IMR-90 (cell line): ENCODE measurements around the gene ARHGAP31. TPM values are rescaled to one million over a fixed set of nuclear protein-coding genes. Genes with fewer than 3 reads are reported as not detected.

ENCODE experiments used
- ATAC-seq: fragments of 200-7000 bp; cut with Tn5 transposase; 2 replicates; pipeline ENCODE4 v1.9.1; 2020; ENCODE audit warnings: low read depth, mild to moderate bottlenecking, moderate library complexity
- BruUV-seq: library from RNA; stranded (reverse); fragments of 400-500 nt; replicated peaks from 2 replicates; lab custom pipeline; 2021; lab: Mats Ljungman, UMichigan
- CTCF ChIA-PET: fragments of 300-600 bp; formaldehyde crosslinking; extraction: SDS; loops from one replicate; lab custom pipeline; 2021; ENCODE audit warnings: antibody characterized with exemption; lab: Yijun Ruan, JAX
- POLR2A ChIA-PET: fragments of 300-600 bp; sonication (Branson Sonifier 250); formaldehyde crosslinking; loops from one replicate; lab custom pipeline; 2022; ENCODE audit warnings: antibody characterized with exemption; ENCODE audit not compliant: unreplicated experiment; lab: Charles Lee
- DNase-seq: peaks from one replicate; pipeline ENCODE4 v3.0.0; 2013
- H2AFZ ChIP-seq: replicated peaks from 2 replicates; pipeline ENCODE3; 2013; ENCODE audit warnings: low read length, mild to moderate bottlenecking; ENCODE audit not compliant: poor library complexity
- H2AK5ac ChIP-seq: 2 replicates; pipeline ENCODE4 v1.6.1; 2013; ENCODE audit warnings: low read depth, low read length, inconsistent platforms
- H2AK9ac ChIP-seq: replicated peaks from 2 replicates; pipeline ENCODE3; 2013; ENCODE audit warnings: mild to moderate bottlenecking, low read depth, low read length, moderate library complexity; ENCODE audit not compliant: poor library complexity
- H2BK120ac ChIP-seq: 2 replicates; pipeline ENCODE4 v1.6.1; 2013; ENCODE audit warnings: low read depth, low read length, inconsistent platforms
- H2BK15ac ChIP-seq: 3 replicates; pipeline ENCODE4 v1.6.1; 2013; ENCODE audit warnings: low read depth, low read length, inconsistent platforms
- H2BK20ac ChIP-seq: 2 replicates; pipeline ENCODE4 v1.6.1; 2013; ENCODE audit warnings: low read depth, mild to moderate bottlenecking, inconsistent platforms, low read length, moderate library complexity
- H2BK5ac ChIP-seq: 2 replicates; pipeline ENCODE4 v1.6.1; 2013; ENCODE audit warnings: mild to moderate bottlenecking, low read depth, low read length, inconsistent platforms; ENCODE audit not compliant: poor library complexity, severe bottlenecking
- H3K14ac ChIP-seq: replicated peaks from 2 replicates; pipeline ENCODE4 v1.6.1; 2013; ENCODE audit warnings: low read depth, low read length, inconsistent platforms
- H3K18ac ChIP-seq: 2 replicates; pipeline ENCODE4 v1.6.1; 2013; ENCODE audit warnings: low read depth, low read length, control low read depth
- H3K23ac ChIP-seq: 2 replicates; pipeline ENCODE4 v1.6.1; 2013; ENCODE audit warnings: low read depth, low read length, inconsistent platforms
- H3K27ac ChIP-seq: 2 replicates; pipeline ENCODE4 v1.5.1; 2013; ENCODE audit warnings: mild to moderate bottlenecking, control low read depth, low read length; ENCODE audit not compliant: insufficient read depth
- H3K27me3 ChIP-seq: 2 replicates; pipeline ENCODE4 v1.6.1; 2013; ENCODE audit warnings: low read length; ENCODE audit not compliant: control insufficient read depth, insufficient read depth
- H3K36me3 ChIP-seq: 2 replicates; pipeline ENCODE4 v1.6.1; 2013; ENCODE audit warnings: low read length, mixed read lengths; ENCODE audit not compliant: control insufficient read depth, insufficient read depth
- H3K4ac ChIP-seq: 2 replicates; pipeline ENCODE4 v1.6.1; 2013; ENCODE audit warnings: low read depth, low read length, inconsistent platforms
- H3K4me1 ChIP-seq: 2 replicates; pipeline ENCODE4 v1.6.1; 2013; ENCODE audit warnings: low read length, mixed read lengths; ENCODE audit not compliant: control insufficient read depth, insufficient read depth
- H3K4me2 ChIP-seq: 2 replicates; pipeline ENCODE4 v1.6.1; 2013; ENCODE audit warnings: low read depth, mild to moderate bottlenecking, control low read depth, low read length, moderate library complexity
- H3K4me3 ChIP-seq: 2 replicates; pipeline ENCODE4 v1.5.1; 2013; ENCODE audit warnings: low read depth, mild to moderate bottlenecking, control low read depth, low read length, moderate library complexity; ENCODE audit not compliant: insufficient read depth
- H3K56ac ChIP-seq: 2 replicates; pipeline ENCODE4 v1.6.1; 2013; ENCODE audit warnings: low read length, inconsistent platforms; ENCODE audit not compliant: insufficient read depth; ENCODE audit errors: extremely low read depth
- H3K79me1 ChIP-seq, 2 experiments: 2 replicates each; pipeline ENCODE4 v1.6.1; 2013; ENCODE audit warnings: low read length in 2 of 2, inconsistent platforms in 1 of 2, low read depth in 1 of 2
- H3K9ac ChIP-seq: 2 replicates; pipeline ENCODE4 v1.6.1; 2013; ENCODE audit warnings: low read depth, low read length, control low read depth
- H3K9me1 ChIP-seq: 2 replicates; pipeline ENCODE4 v1.6.1; 2013; ENCODE audit warnings: low read length, inconsistent platforms; ENCODE audit not compliant: insufficient read depth
- H3K9me3 ChIP-seq: 2 replicates; pipeline ENCODE4 v1.6.1; 2013; ENCODE audit warnings: low read length; ENCODE audit not compliant: control insufficient read depth, insufficient read depth
- H4K20me1 ChIP-seq: 2 replicates; pipeline ENCODE4 v1.6.1; 2013; ENCODE audit warnings: low read length, inconsistent platforms; ENCODE audit not compliant: insufficient read depth
- H4K5ac ChIP-seq: 2 replicates; pipeline ENCODE4 v1.6.1; 2013; ENCODE audit warnings: mild to moderate bottlenecking, low read depth, low read length, control low read depth
- H4K8ac ChIP-seq, 2 experiments: 2 replicates each; pipeline ENCODE4 v1.6.1; 2013; ENCODE audit warnings: low read depth in 2 of 2, low read length in 2 of 2, control low read depth in 1 of 2, inconsistent platforms in 1 of 2
- H4K91ac ChIP-seq: 2 replicates; pipeline ENCODE4 v1.6.1; 2013; ENCODE audit warnings: low read depth, low read length, inconsistent platforms; ENCODE audit not compliant: insufficient read depth
- BHLHE40 ChIP-seq: fragments of 150-350 bp; IDR thresholded peaks from 2 replicates; pipeline ENCODE4 v1.6.1; 2016; ENCODE audit warnings: mild to moderate bottlenecking, low read depth, low read length
- CEBPB ChIP-seq: IDR thresholded peaks from 2 replicates; pipeline ENCODE4 v1.6.1; 2012; ENCODE audit warnings: low read depth, low read length, improper control_type of control experiment
- CHD1 ChIP-seq: IDR thresholded peaks from 2 replicates; pipeline ENCODE4 v1.6.1; 2012; ENCODE audit warnings: low read depth, low read length, improper control_type of control experiment
- FOS ChIP-seq: fragments of 150-350 bp; IDR thresholded peaks from 2 replicates; pipeline ENCODE4 v1.6.1; 2016; ENCODE audit warnings: low read depth, low read length
- MAFK ChIP-seq: IDR thresholded peaks from 2 replicates; pipeline ENCODE4 v1.6.1; 2012; ENCODE audit warnings: low read depth, low read length, improper control_type of control experiment
- MAZ ChIP-seq: IDR thresholded peaks from 2 replicates; pipeline ENCODE4 v1.6.1; 2012; ENCODE audit warnings: low read depth, mild to moderate bottlenecking, low read length, improper control_type of control experiment, moderate library complexity, borderline replicate concordance
- MXI1 ChIP-seq: IDR thresholded peaks from 2 replicates; pipeline ENCODE4 v1.6.1; 2012; ENCODE audit warnings: low read depth, mild to moderate bottlenecking, low read length, moderate library complexity, borderline replicate concordance
- NFE2L2 ChIP-seq: fragments of 150-350 bp; IDR thresholded peaks from 2 replicates; pipeline ENCODE4 v1.6.1; 2016; ENCODE audit warnings: low read depth, mild to moderate bottlenecking, low read length
- POLR2A ChIP-seq: IDR thresholded peaks from 2 replicates; pipeline ENCODE4 v1.6.1; 2012; ENCODE audit warnings: mild to moderate bottlenecking, low read depth, low read length
- RAD21 ChIP-seq: IDR thresholded peaks from 2 replicates; pipeline ENCODE4 v1.6.1; 2012; ENCODE audit warnings: low read length, improper control_type of control experiment
- RCOR1 ChIP-seq: IDR thresholded peaks from 2 replicates; pipeline ENCODE4 v1.6.1; 2012; ENCODE audit warnings: mild to moderate bottlenecking, low read length, improper control_type of control experiment; ENCODE audit not compliant: insufficient replicate concordance
- RFX5 ChIP-seq: IDR thresholded peaks from 2 replicates; pipeline ENCODE4 v1.8.0; 2012; ENCODE audit warnings: low read depth, mild to moderate bottlenecking, low read length, moderate library complexity
- SMC3 ChIP-seq: fragments of 150-350 bp; IDR thresholded peaks from 2 replicates; pipeline ENCODE4 v1.6.1; 2016; ENCODE audit warnings: low read depth, mild to moderate bottlenecking, antibody characterized with exemption, low read length, moderate library complexity
- USF2 ChIP-seq: fragments of 150-350 bp; IDR thresholded peaks from 2 replicates; pipeline ENCODE4 v1.6.1; 2017; ENCODE audit warnings: mild to moderate bottlenecking, antibody characterized with exemption, low read length, low read depth
- WGBS, 2 experiments: methylation state at CpG; one replicate each; pipeline versions ENCODE4 v1.1.5 to v1.1.7; 2013; ENCODE audit warnings: missing lambda C conversion rate in 2 of 2; ENCODE audit not compliant: insufficient read length in 1 of 2; ENCODE audit errors: extremely low coverage in 2 of 2; 5-methylcytosine and 5-hydroxymethylcytosine counted together
- dilution Hi-C: fragments of 300-500 bp; cut with HindIII; formaldehyde crosslinking; loops from one replicate; pipeline ENCODE4 v1.14.3; 2018; ENCODE audit warnings: low sequenced_read_pairs; ENCODE audit not compliant: unreplicated experiment
- in situ Hi-C: fragments of 300-500 bp; cut with MboI; formaldehyde crosslinking; loops from 3 replicates; pipeline ENCODE4 v1.14.3; 2019; ENCODE audit warnings: low sequenced_read_pairs, inconsistent platforms, mixed read lengths
- intact Hi-C: fragments of 100-400 bp; cut with micrococcal nuclease; formaldehyde crosslinking; loops from 2 replicates; pipeline ENCODE4 v1.10.0; 2022
- polyA plus RNA-seq, 3 experiments: library from polyadenylated mRNA; depleted of rRNA; stranded (reverse); fragments of >200 nt; gene quantifications; 2 replicates each; pipeline ENCODE4 v1.2.3, GENCODE V29; 2012; ENCODE audit warnings: low replicate concordance in 1 of 3
- total RNA-seq: library from RNA; depleted of rRNA; stranded (reverse); fragments of >200 nt; gene quantifications from 2 replicates; pipeline ENCODE4 v1.2.3, GENCODE V29; 2012
- TF ChIP-seq, protein P1 (sequence below): conservative IDR thresholded peaks from 2 replicates; pipeline ENCODE4 v1.5.1; 2012; ENCODE audit warnings: mild to moderate bottlenecking, low read depth, low read length, improper control_type of control experiment
- TF ChIP-seq, protein P2 (sequence below): fragments of 150-350 bp; IDR thresholded peaks from 2 replicates; pipeline ENCODE4 v1.6.1; 2016; ENCODE audit warnings: low read depth, mild to moderate bottlenecking, low read length, moderate library complexity, borderline replicate concordance

ARHGAP31 gene
- total and polyA plus RNA-seq, 2 of the 4 experiments (the other 2 are of a cell fraction) = 6.6 to 7.7 TPM

- H3K36me3 ChIP-seq = peaks cover 7% of the 10 kb centered on the region; the same call in 1 of the 2 replicates
- in situ Hi-C loops = loop anchor here (25.0 kb wide), 1 partner anchor 391 kb away; the partner anchor contains the start of gene COX17
- no peak overlapping the region for H4K91ac ChIP-seq
- H2AK5ac ChIP-seq = no peak overlapping the region
- no peak overlapping the region for H3K56ac ChIP-seq
- no peak overlapping the region for H2AFZ ChIP-seq
- no peaks in the 10 kb centered on the region for H3K27me3 ChIP-seq
- peaks cover 16 to 61% of the 10 kb centered on the region in 2 experiments for H3K79me1 ChIP-seq
- no peak overlapping the region for H3K9ac ChIP-seq
- H3K4me3 ChIP-seq = no peak overlapping the region
- DNase-seq (no peak), ATAC-seq (no peak)
- dilution Hi-C loops = no loop called here
- no peaks in the 10 kb centered on the region for H4K20me1 ChIP-seq
- POLR2A ChIA-PET = interaction anchor here (0.5 kb wide), 2 partner anchors 212 to 1549 kb away, joined by 3 to 4 read pairs; no protein-coding TSS in a partner anchor
- H2AK9ac ChIP-seq = no peak overlapping the region
- no peak overlapping the region for H2BK20ac ChIP-seq
- no peak overlapping the region for H3K27ac ChIP-seq
- H3K4me1 ChIP-seq = peaks cover 7% of the 10 kb centered on the region
- intact Hi-C loops = loop anchor here (10.0 kb wide), 1 partner anchor 138 kb away; no protein-coding TSS in a partner anchor
- H2BK15ac ChIP-seq = no peak overlapping the region
- no peak overlapping the region; a peak in 1 of 4 replicates for H4K8ac ChIP-seq
- no peak overlapping the region for H3K4ac ChIP-seq
- no peak overlapping the region for H3K18ac ChIP-seq
- WGBS, 2 experiments = no CpG with 5 or more reads among the region's 4 CpGs
- H4K5ac ChIP-seq = no peak overlapping the region
- no peak overlapping the region for H3K23ac ChIP-seq
- no peaks in the 10 kb centered on the region for H3K9me3 ChIP-seq
- H2BK5ac ChIP-seq = no peak overlapping the region
- peak overlapping the region; percentile 19; the same call in 1 of the 2 replicates for H3K4me2 ChIP-seq
- TF ChIP-seq, protein P1, sequence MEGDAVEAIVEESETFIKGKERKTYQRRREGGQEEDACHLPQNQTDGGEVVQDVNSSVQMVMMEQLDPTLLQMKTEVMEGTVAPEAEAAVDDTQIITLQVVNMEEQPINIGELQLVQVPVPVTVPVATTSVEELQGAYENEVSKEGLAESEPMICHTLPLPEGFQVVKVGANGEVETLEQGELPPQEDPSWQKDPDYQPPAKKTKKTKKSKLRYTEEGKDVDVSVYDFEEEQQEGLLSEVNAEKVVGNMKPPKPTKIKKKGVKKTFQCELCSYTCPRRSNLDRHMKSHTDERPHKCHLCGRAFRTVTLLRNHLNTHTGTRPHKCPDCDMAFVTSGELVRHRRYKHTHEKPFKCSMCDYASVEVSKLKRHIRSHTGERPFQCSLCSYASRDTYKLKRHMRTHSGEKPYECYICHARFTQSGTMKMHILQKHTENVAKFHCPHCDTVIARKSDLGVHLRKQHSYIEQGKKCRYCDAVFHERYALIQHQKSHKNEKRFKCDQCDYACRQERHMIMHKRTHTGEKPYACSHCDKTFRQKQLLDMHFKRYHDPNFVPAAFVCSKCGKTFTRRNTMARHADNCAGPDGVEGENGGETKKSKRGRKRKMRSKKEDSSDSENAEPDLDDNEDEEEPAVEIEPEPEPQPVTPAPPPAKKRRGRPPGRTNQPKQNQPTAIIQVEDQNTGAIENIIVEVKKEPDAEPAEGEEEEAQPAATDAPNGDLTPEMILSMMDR = no peak
- TF ChIP-seq, protein P2, sequence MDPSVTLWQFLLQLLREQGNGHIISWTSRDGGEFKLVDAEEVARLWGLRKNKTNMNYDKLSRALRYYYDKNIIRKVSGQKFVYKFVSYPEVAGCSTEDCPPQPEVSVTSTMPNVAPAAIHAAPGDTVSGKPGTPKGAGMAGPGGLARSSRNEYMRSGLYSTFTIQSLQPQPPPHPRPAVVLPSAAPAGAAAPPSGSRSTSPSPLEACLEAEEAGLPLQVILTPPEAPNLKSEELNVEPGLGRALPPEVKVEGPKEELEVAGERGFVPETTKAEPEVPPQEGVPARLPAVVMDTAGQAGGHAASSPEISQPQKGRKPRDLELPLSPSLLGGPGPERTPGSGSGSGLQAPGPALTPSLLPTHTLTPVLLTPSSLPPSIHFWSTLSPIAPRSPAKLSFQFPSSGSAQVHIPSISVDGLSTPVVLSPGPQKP = no peak
- TF ChIP-seq CHD1 = no peak
- TF ChIP-seq RCOR1 = no peak
- TF ChIP-seq BHLHE40 = no peak
- TF ChIP-seq RAD21 = no peak
- TF ChIP-seq SMC3 = no peak
- TF ChIP-seq MAFK = no peak
- no peak for TF ChIP-seq CEBPB
- TF ChIP-seq NFE2L2 = no peak
- TF ChIP-seq RFX5 = no peak
- TF ChIP-seq POLR2A = no peak
- no peak for TF ChIP-seq FOS
- no peak for TF ChIP-seq MXI1
- no peak for TF ChIP-seq USF2
- TF ChIP-seq MAZ = no peak
- peak overlapping the region; percentile 10; the same call in 1 of the 2 replicates for H3K14ac ChIP-seq
- CTCF ChIA-PET = interaction anchor here (1.0 to 1.1 kb wide), 3 partner anchors 22 to 56 kb away, joined by 3 to 4 read pairs (median 3); no protein-coding TSS in a partner anchor
- peaks cover 6% of the 10 kb centered on the region; the same call in 1 of the 2 replicates for H3K9me1 ChIP-seq
- H2BK120ac ChIP-seq = no peak overlapping the region
- no TSS peak for BruUV-seq
Measured at GRCh38 chr3:119296727-119297122, 2.5 kb downstream of the ARHGAP31 start.
